C4-2B (cell line): ENCODE measurements around the gene ARHGEF12.

ENCODE experiments used
- CTCF ChIP-seq: fragments of 450-650 bp; conservative IDR thresholded peaks from 2 replicates; pipeline ENCODE4 v1.5.1; 2017; ENCODE audit warnings: mild to moderate bottlenecking
- ZFX ChIP-seq: fragments of 450-650 bp; IDR thresholded peaks from 2 replicates; pipeline ENCODE4 v1.6.1; 2017

GRCh38 chr11:120363436-120363835 lies 27.2 kb downstream of the ARHGEF12 start:
- TF ChIP-seq CTCF (no peak), ZFX (no peak)
